IPS-20b (cell line): ENCODE results near the gene NIBAN1.
A peak's percentile ranks its signal among the peaks of the same experiment; 100 is the strongest.

Experiments used
- H3K27ac ChIP-seq: one replicate; pipeline ENCODE4 v1.5.1; 2013; ENCODE audit warnings: low read length
- H3K27me3 ChIP-seq: 2 replicates; pipeline ENCODE4 v1.6.1; 2013; ENCODE audit warnings: mild to moderate bottlenecking, low read length, inconsistent platforms; ENCODE audit not compliant: insufficient read depth
- H3K36me3 ChIP-seq: 2 replicates; pipeline ENCODE4 v1.6.1; 2013; ENCODE audit warnings: low read depth, mild to moderate bottlenecking, inconsistent platforms, low read length, moderate library complexity; ENCODE audit not compliant: insufficient read depth
- H3K4me1 ChIP-seq: 2 replicates; pipeline ENCODE4 v1.6.1; 2013; ENCODE audit warnings: mild to moderate bottlenecking, control low read depth, inconsistent platforms, low read length, moderate library complexity; ENCODE audit not compliant: insufficient read depth
- H3K4me3 ChIP-seq: 2 replicates; pipeline ENCODE4 v1.5.1; 2013; ENCODE audit warnings: mild to moderate bottlenecking, low read length, inconsistent platforms
- H3K9ac ChIP-seq: 2 replicates; pipeline ENCODE4 v1.6.1; 2013; ENCODE audit warnings: low read depth, mild to moderate bottlenecking, inconsistent platforms, low read length, moderate library complexity
- H3K9me3 ChIP-seq: 2 replicates; pipeline ENCODE4 v1.6.1; 2013; ENCODE audit warnings: mild to moderate bottlenecking, low read depth, low read length, inconsistent platforms; ENCODE audit not compliant: insufficient read depth

The NIBAN1 gene

GRCh38 chr1:184953600-184954219 is 20.6 kb downstream of the NIBAN1 start:
- no peak overlapping the region for H3K9ac ChIP-seq
- no peaks in the 10 kb centered on the region for H3K9me3 ChIP-seq
- H3K36me3 ChIP-seq = no peaks in the 10 kb centered on the region
- H3K27me3 ChIP-seq = no peaks in the 10 kb centered on the region
- H3K27ac ChIP-seq = no peak overlapping the region
- no peak overlapping the region for H3K4me3 ChIP-seq
- H3K4me1 ChIP-seq = no peaks in the 10 kb centered on the region

GRCh38 chr1:184952428-184952827 is 21.9 kb downstream of the NIBAN1 start:
- Histone ChIP-seq H3K4me3 (no peak overlapping the region), H3K27me3 (no peaks in the 10 kb centered on the region), H3K9me3 (no peaks in the 10 kb centered on the region), H3K9ac (no peak overlapping the region), H3K27ac (no peak overlapping the region), H3K36me3 (no peaks in the 10 kb centered on the region), H3K4me1 (peaks cover 3% of the 10 kb centered on the region; the same call in 1 of the 2 replicates)

GRCh38 chr1:184951788-184952187 is 22.5 kb downstream of the NIBAN1 start:
- Histone ChIP-seq H3K4me1 (peaks cover 7% of the 10 kb centered on the region; the same call in 1 of the 2 replicates), H3K36me3 (no peaks in the 10 kb centered on the region), H3K27me3 (no peaks in the 10 kb centered on the region), H3K4me3 (no peak overlapping the region), H3K27ac (no peak overlapping the region), H3K9ac (no peak overlapping the region), H3K9me3 (no peaks in the 10 kb centered on the region)

- peaks cover 11% of the 10 kb centered on the region; the same call in 1 of the 2 replicates for H3K4me1 ChIP-seq
- H3K9me3 ChIP-seq = no peaks in the 10 kb centered on the region
- H3K27me3 ChIP-seq = no peaks in the 10 kb centered on the region
- no peak overlapping the region for H3K9ac ChIP-seq
- H3K4me3 ChIP-seq = no peak overlapping the region
- no peaks in the 10 kb centered on the region for H3K36me3 ChIP-seq
- H3K27ac ChIP-seq = no peak overlapping the region
Observed at GRCh38 chr1:184950906-184951305, 23.4 kb downstream of the NIBAN1 start.

GRCh38 chr1:184950227-184950626 is 24.1 kb downstream of the NIBAN1 start:
- no peaks in the 10 kb centered on the region for H3K27me3 ChIP-seq
- H3K9ac ChIP-seq = no peak overlapping the region
- no peaks in the 10 kb centered on the region for H3K36me3 ChIP-seq
- no peak overlapping the region for H3K27ac ChIP-seq
- no peak overlapping the region for H3K4me3 ChIP-seq
- H3K4me1 ChIP-seq = peaks cover 18% of the 10 kb centered on the region; the same call in 1 of the 2 replicates
- H3K9me3 ChIP-seq = no peaks in the 10 kb centered on the region

GRCh38 chr1:184947497-184948256 is 26.6 kb downstream of the NIBAN1 start:
- Histone ChIP-seq H3K9ac (no peak overlapping the region), H3K36me3 (no peaks in the 10 kb centered on the region), H3K27ac (no peak overlapping the region), H3K9me3 (no peaks in the 10 kb centered on the region), H3K4me3 (no peak overlapping the region), H3K4me1 (peaks cover 19% of the 10 kb centered on the region; the same call in 1 of the 2 replicates), H3K27me3 (no peaks in the 10 kb centered on the region)

GRCh38 chr1:184945678-184946412 is 28.5 kb downstream of the NIBAN1 start:
- peak overlapping the region; percentile 10; the same call in 1 of the 2 replicates for H3K4me3 ChIP-seq
- H3K27me3 ChIP-seq = no peaks in the 10 kb centered on the region
- no peak overlapping the region for H3K27ac ChIP-seq
- peaks cover 19% of the 10 kb centered on the region; the same call in 1 of the 2 replicates for H3K4me1 ChIP-seq
- H3K36me3 ChIP-seq = no peaks in the 10 kb centered on the region
- no peaks in the 10 kb centered on the region for H3K9me3 ChIP-seq
- peak overlapping the region; percentile 7; the same call in 1 of the 2 replicates for H3K9ac ChIP-seq

GRCh38 chr1:184945029-184945428 is 29.3 kb downstream of the NIBAN1 start:
- no peaks in the 10 kb centered on the region for H3K36me3 ChIP-seq
- H3K27me3 ChIP-seq = no peaks in the 10 kb centered on the region
- H3K4me1 ChIP-seq = peaks cover 19% of the 10 kb centered on the region; the same call in 1 of the 2 replicates
- no peak overlapping the region for H3K27ac ChIP-seq
- H3K4me3 ChIP-seq = no peak overlapping the region
- no peak overlapping the region for H3K9ac ChIP-seq
- no peaks in the 10 kb centered on the region for H3K9me3 ChIP-seq

GRCh38 chr1:184943998-184944397 is 30.3 kb downstream of the NIBAN1 start:
- H3K4me3 ChIP-seq = no peak overlapping the region
- H3K27me3 ChIP-seq = no peaks in the 10 kb centered on the region
- H3K9me3 ChIP-seq = no peaks in the 10 kb centered on the region
- H3K36me3 ChIP-seq = no peaks in the 10 kb centered on the region
- H3K4me1 ChIP-seq = peaks cover 20% of the 10 kb centered on the region; the same call in 1 of the 2 replicates
- no peak overlapping the region for H3K27ac ChIP-seq
- H3K9ac ChIP-seq = no peak overlapping the region

GRCh38 chr1:184941735-184942134 is 32.6 kb downstream of the NIBAN1 start:
- no peaks in the 10 kb centered on the region for H3K9me3 ChIP-seq
- H3K9ac ChIP-seq = no peak overlapping the region
- no peaks in the 10 kb centered on the region for H3K36me3 ChIP-seq
- peaks cover 22% of the 10 kb centered on the region; the same call in 1 of the 2 replicates for H3K4me1 ChIP-seq
- no peak overlapping the region for H3K4me3 ChIP-seq
- H3K27ac ChIP-seq = no peak overlapping the region
- no peaks in the 10 kb centered on the region for H3K27me3 ChIP-seq

GRCh38 chr1:184941410-184941733 is 32.9 kb downstream of the NIBAN1 start:
- Histone ChIP-seq H3K27me3 (no peaks in the 10 kb centered on the region), H3K9ac (no peak overlapping the region), H3K27ac (no peak overlapping the region), H3K4me3 (no peak overlapping the region), H3K4me1 (peaks cover 22% of the 10 kb centered on the region), H3K9me3 (no peaks in the 10 kb centered on the region), H3K36me3 (no peaks in the 10 kb centered on the region)
